Upper lobe of right lung (tissue), 1 donor: ENCODE results near the gene GPR15LG. TPM values are rescaled to one million over a fixed set of nuclear protein-coding genes. Genes with fewer than 3 reads are reported as not detected.

Experiments
- total RNA-seq: library from RNA; stranded (reverse); fragmentation: NEBNext Ultra II Directional; extraction: Animal tissue kit (Norgen Biotek cat#: 25700); gene quantifications from one replicate; pipeline ENCODE4 v1.2.1, GENCODE V29; 2021
- donor health status: DM: no; HTN: yes; CAD: no; lungs with severe emphysema.

GPR15LG gene
- total RNA-seq, 1 donor from 2014 or later: not detected

Other genes starting within 250 kb of the GPR15LG start
- 117 TPM for gene GHITM, start 34.3 kb upstream of the GPR15LG start, total RNA-seq
- gene CDHR1, start 20.7 kb downstream of the GPR15LG start, total RNA-seq: 0.35 TPM
- gene LRIT2, start 51.7 kb downstream of the GPR15LG start, total RNA-seq: not detected
- not detected for gene LRIT1, start 67.7 kb downstream of the GPR15LG start, total RNA-seq
- gene RGR, start 71.3 kb downstream of the GPR15LG start, total RNA-seq: 0.41 TPM
- gene CCSER2, start 154.8 kb downstream of the GPR15LG start, total RNA-seq: 74.4 TPM